A673 (cell line): ENCODE data around the gene FOXJ3.

ENCODE experiments used
- EZH2 ChIP-seq: fragments of 200-600 bp; sonication (generic); IDR thresholded peaks from 2 replicates; pipeline ENCODE4 v1.6.1; 2017; ENCODE audit warnings: borderline replicate concordance, low read depth, mild to moderate bottlenecking, mixed read lengths, antibody characterized with exemption, low read length; ENCODE audit not compliant: poor library complexity, severe bottlenecking
- TF ChIP-seq, protein P1 (sequence below): fragments of 300-800, 200-600 bp; sonication (generic); conservative IDR thresholded peaks from 2 replicates; pipeline ENCODE4 v1.5.1; 2017; ENCODE audit warnings: low read depth, mild to moderate bottlenecking, antibody characterized with exemption, low read length, moderate library complexity, mixed read lengths

DNA sequence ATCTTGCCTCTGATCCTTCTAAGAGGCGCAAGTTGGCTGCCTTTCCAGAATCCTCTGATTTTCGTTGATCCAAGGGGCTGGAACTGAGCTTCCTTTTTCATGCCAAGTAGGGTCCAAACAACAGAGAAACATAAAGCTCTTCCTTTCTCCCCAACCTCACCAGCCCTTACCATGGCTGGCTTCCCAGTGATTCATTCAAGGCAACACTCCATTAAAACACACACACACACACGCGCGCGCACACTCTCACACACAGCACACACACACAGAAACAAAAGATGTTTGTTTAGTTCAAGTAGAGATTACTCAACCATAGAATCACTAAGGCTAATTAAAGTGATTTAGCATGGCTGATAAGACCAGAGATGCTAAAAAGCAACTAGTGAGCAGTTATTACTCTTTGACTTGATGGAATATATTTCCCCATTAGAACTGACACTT, 157.5 kb downstream of the FOXJ3 start:
- TF ChIP-seq, protein P1, sequence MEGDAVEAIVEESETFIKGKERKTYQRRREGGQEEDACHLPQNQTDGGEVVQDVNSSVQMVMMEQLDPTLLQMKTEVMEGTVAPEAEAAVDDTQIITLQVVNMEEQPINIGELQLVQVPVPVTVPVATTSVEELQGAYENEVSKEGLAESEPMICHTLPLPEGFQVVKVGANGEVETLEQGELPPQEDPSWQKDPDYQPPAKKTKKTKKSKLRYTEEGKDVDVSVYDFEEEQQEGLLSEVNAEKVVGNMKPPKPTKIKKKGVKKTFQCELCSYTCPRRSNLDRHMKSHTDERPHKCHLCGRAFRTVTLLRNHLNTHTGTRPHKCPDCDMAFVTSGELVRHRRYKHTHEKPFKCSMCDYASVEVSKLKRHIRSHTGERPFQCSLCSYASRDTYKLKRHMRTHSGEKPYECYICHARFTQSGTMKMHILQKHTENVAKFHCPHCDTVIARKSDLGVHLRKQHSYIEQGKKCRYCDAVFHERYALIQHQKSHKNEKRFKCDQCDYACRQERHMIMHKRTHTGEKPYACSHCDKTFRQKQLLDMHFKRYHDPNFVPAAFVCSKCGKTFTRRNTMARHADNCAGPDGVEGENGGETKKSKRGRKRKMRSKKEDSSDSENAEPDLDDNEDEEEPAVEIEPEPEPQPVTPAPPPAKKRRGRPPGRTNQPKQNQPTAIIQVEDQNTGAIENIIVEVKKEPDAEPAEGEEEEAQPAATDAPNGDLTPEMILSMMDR: no peak
- no peak for TF ChIP-seq EZH2
